Lower lobe of right lung (tissue), 2 donors: ENCODE data around the gene OXSR1. TPM values are rescaled to one million over a fixed set of nuclear protein-coding genes. Genes with fewer than 3 reads are reported as not detected.

Source experiments
- ATAC-seq, 2 donors: fragments of 200-7000 bp; cut with Tn5 transposase; one replicate each; pipeline ENCODE4 v1.9.1; 2020 to 2022; ENCODE audit warnings: mild to moderate bottlenecking in 2 of 2, moderate library complexity in 2 of 2
- DNase-seq: peaks from one replicate; pipeline ENCODE4 v3.0.0-alpha.2; 2020
- H3K27ac ChIP-seq: fragments of 200-600 bp; one replicate; pipeline ENCODE4 v1.8.0; 2022
- H3K27me3 ChIP-seq: fragments of 200-600 bp; one replicate; pipeline ENCODE4 v1.8.0; 2022; ENCODE audit warnings: low read depth
- H3K36me3 ChIP-seq: fragments of 200-600 bp; one replicate; pipeline ENCODE4 v1.8.0; 2022; ENCODE audit warnings: mild to moderate bottlenecking
- H3K4me1 ChIP-seq: fragments of 200-600 bp; one replicate; pipeline ENCODE4 v1.8.0; 2022
- H3K4me3 ChIP-seq: fragments of 200-600 bp; one replicate; pipeline ENCODE4 v1.8.0; 2022; ENCODE audit warnings: mild to moderate bottlenecking
- H3K9me3 ChIP-seq: fragments of 200-600 bp; one replicate; pipeline ENCODE4 v1.8.0; 2022
- CTCF ChIP-seq: fragments of 200-600 bp; IDR thresholded peaks from one replicate; pipeline ENCODE4 v1.8.0; 2022; ENCODE audit warnings: antibody characterized with exemption, mild to moderate bottlenecking
- intact Hi-C: fragments of 100-400 bp; cut with DNase I; formaldehyde crosslinking; loops from one replicate; pipeline ENCODE4 v1.11.0; 2022
- total RNA-seq: library from RNA; stranded (reverse); fragmentation: NEBNext Ultra II Directional; extraction: Animal tissue kit (Norgen Biotek cat#: 25700); gene quantifications from one replicate; pipeline ENCODE4 v1.2.1, GENCODE V29; 2021
- donor health status: DM: no; HTN: yes; CAD: no; lungs with severe emphysema.

OXSR1 gene
- total RNA-seq, 1 donor from 2014 or later = 29.2 TPM

GRCh38 chr3:38274864-38275649 lies 109.7 kb downstream of the OXSR1 start:
- Histone ChIP-seq H3K27ac (no peak overlapping the region), H3K27me3 (no peaks in the 10 kb centered on the region), H3K9me3 (no peaks in the 10 kb centered on the region), H3K4me1 (no peaks in the 10 kb centered on the region), H3K36me3 (no peaks in the 10 kb centered on the region), H3K4me3 (no peak overlapping the region)
- intact Hi-C loops = no loop called here
- DNase-seq = no peak
- no peak for TF ChIP-seq CTCF
- ATAC-seq = no peak

GRCh38 chr3:38275658-38276057 lies 110.3 kb downstream of the OXSR1 start:
- ATAC-seq = no peak
- H3K36me3 ChIP-seq = no peaks in the 10 kb centered on the region
- intact Hi-C loops = no loop called here
- no peak for TF ChIP-seq CTCF
- DNase-seq = no peak
- no peaks in the 10 kb centered on the region for H3K9me3 ChIP-seq
- no peak overlapping the region for H3K27ac ChIP-seq
- H3K27me3 ChIP-seq = no peaks in the 10 kb centered on the region
- H3K4me3 ChIP-seq = no peak overlapping the region
- no peaks in the 10 kb centered on the region for H3K4me1 ChIP-seq

- no peak overlapping the region for H3K27ac ChIP-seq
- TF ChIP-seq CTCF = no peak
- H3K36me3 ChIP-seq = no peaks in the 10 kb centered on the region
- intact Hi-C loops = no loop called here
- no peaks in the 10 kb centered on the region for H3K4me1 ChIP-seq
- no peaks in the 10 kb centered on the region for H3K9me3 ChIP-seq
- ATAC-seq (no peak), DNase-seq (no peak)
- H3K4me3 ChIP-seq = no peak overlapping the region
- no peaks in the 10 kb centered on the region for H3K27me3 ChIP-seq
Measured at GRCh38 chr3:38276081-38276916, 111.0 kb downstream of the OXSR1 start.

GRCh38 chr3:38276917-38277630 lies 111.7 kb downstream of the OXSR1 start:
- Histone ChIP-seq H3K27ac (no peak overlapping the region), H3K9me3 (no peaks in the 10 kb centered on the region), H3K4me1 (no peaks in the 10 kb centered on the region), H3K4me3 (no peak overlapping the region), H3K27me3 (no peaks in the 10 kb centered on the region), H3K36me3 (no peaks in the 10 kb centered on the region)
- no peak for ATAC-seq
- no peak for DNase-seq
- intact Hi-C loops = no loop called here
- no peak for TF ChIP-seq CTCF

GRCh38 chr3:38278841-38279240 lies 113.5 kb downstream of the OXSR1 start:
- ATAC-seq = no peak
- Histone ChIP-seq H3K4me1 (no peaks in the 10 kb centered on the region), H3K4me3 (no peak overlapping the region), H3K9me3 (no peaks in the 10 kb centered on the region), H3K36me3 (no peaks in the 10 kb centered on the region), H3K27ac (no peak overlapping the region), H3K27me3 (no peaks in the 10 kb centered on the region)
- no peak for DNase-seq
- no peak for TF ChIP-seq CTCF
- intact Hi-C loops = no loop called here
